SK-N-SH (cell line): Measurements from ENCODE around the gene USP10.

ENCODE experiments used
- ELF1 ChIP-seq: IDR thresholded peaks from 2 replicates; pipeline ENCODE4 v1.4.0; 2012
- NRF1 ChIP-seq: IDR thresholded peaks from 2 replicates; pipeline ENCODE4 v1.6.1; 2012; ENCODE audit warnings: low read depth, mild to moderate bottlenecking, low read length
- RAD21 ChIP-seq: IDR thresholded peaks from 2 replicates; pipeline ENCODE4 v1.6.1; 2012; ENCODE audit warnings: mild to moderate bottlenecking, low read length
- SMC3 ChIP-seq: IDR thresholded peaks from 2 replicates; pipeline ENCODE4 v1.6.1; 2012; ENCODE audit warnings: low read depth, low read length, improper control_type of control experiment
- TF ChIP-seq, protein P1 (sequence below): fragments of 200-600 bp; sonication (generic); IDR thresholded peaks from 2 replicates; pipeline ENCODE4 v1.6.1; 2017; ENCODE audit warnings: antibody characterized with exemption, mild to moderate bottlenecking, moderate library complexity
- TF ChIP-seq, protein P2 (sequence below): fragments of 150-350 bp; IDR thresholded peaks from 2 replicates; pipeline ENCODE4 v1.6.1; 2017; ENCODE audit warnings: antibody characterized with exemption, low read length, low read depth, borderline replicate concordance

DNA sequence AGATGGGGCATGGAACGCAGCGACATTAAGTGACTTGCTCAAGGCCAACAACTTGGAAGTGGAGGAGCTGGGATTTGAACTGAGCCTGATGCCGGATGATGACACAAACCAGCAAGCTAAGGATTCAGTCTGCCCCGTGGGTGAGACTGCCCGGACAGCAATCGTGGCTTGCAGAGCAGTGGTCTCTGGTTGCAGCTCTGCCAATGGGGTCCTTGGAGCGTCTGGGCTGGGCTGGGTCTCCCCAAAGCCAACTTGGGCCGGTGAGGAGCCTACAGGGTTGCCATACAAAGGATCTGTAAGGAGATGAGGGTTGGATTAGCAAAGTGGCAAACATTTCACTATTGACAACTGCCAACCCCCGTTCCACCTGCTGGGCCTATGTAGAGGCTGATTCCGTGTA, 117.4 kb downstream of the USP10 start:
- TF ChIP-seq, protein P1, sequence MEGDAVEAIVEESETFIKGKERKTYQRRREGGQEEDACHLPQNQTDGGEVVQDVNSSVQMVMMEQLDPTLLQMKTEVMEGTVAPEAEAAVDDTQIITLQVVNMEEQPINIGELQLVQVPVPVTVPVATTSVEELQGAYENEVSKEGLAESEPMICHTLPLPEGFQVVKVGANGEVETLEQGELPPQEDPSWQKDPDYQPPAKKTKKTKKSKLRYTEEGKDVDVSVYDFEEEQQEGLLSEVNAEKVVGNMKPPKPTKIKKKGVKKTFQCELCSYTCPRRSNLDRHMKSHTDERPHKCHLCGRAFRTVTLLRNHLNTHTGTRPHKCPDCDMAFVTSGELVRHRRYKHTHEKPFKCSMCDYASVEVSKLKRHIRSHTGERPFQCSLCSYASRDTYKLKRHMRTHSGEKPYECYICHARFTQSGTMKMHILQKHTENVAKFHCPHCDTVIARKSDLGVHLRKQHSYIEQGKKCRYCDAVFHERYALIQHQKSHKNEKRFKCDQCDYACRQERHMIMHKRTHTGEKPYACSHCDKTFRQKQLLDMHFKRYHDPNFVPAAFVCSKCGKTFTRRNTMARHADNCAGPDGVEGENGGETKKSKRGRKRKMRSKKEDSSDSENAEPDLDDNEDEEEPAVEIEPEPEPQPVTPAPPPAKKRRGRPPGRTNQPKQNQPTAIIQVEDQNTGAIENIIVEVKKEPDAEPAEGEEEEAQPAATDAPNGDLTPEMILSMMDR: no peak
- TF ChIP-seq NRF1 (no peak), SMC3 (no peak), ELF1 (no peak), RAD21 (no peak)
- TF ChIP-seq, protein P2, sequence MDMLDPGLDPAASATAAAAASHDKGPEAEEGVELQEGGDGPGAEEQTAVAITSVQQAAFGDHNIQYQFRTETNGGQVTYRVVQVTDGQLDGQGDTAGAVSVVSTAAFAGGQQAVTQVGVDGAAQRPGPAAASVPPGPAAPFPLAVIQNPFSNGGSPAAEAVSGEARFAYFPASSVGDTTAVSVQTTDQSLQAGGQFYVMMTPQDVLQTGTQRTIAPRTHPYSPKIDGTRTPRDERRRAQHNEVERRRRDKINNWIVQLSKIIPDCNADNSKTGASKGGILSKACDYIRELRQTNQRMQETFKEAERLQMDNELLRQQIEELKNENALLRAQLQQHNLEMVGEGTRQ: no peak
